Transverse colon (tissue), 3 donors: ENCODE results near the gene CPTP.

ENCODE experiments used
- CTCF ChIP-seq, 5 experiments: fragments of 200-600 bp in 3 of 5; fragments of 450-650 bp in 2 of 5; sonication (generic) in 3 of 5; IDR thresholded peaks; 1 replicate in 2 of 5; 2 replicates in 3 of 5; pipeline ENCODE4 v1.5.1; 2016 to 2017; ENCODE audit warnings: antibody characterized with exemption in 5 of 5, inconsistent platforms in 3 of 5, mild to moderate bottlenecking in 2 of 5, moderate library complexity in 1 of 5
- EP300 ChIP-seq: sonication (generic); formaldehyde crosslinking; IDR thresholded peaks from one replicate; pipeline ENCODE4 v1.6.1; 2017; ENCODE audit warnings: antibody characterized with exemption, low read depth
- POLR2A ChIP-seq: fragments of 450-650 bp; IDR thresholded peaks from one replicate; pipeline ENCODE4 v1.6.1; 2016; ENCODE audit warnings: antibody characterized with exemption, mild to moderate bottlenecking, moderate library complexity

- TF ChIP-seq POLR2A (no peak), CTCF (IDR thresholded peaks at IDR 0.05) (no peak), EP300 (no peak)
Measured at GRCh38 chr1:1342584-1343115, 18.0 kb downstream of the CPTP start.
